ENCODE data around the gene ERG28.

- TF ChIP-seq ZSCAN20 (CRISPR knock-in tag; IDR thresholded peaks at IDR 0.05; ENCODE audit: borderline replicate concordance): no peak
- no peak for TF ChIP-seq ZNF136 (CRISPR knock-in tag; IDR thresholded peaks at IDR 0.05; ENCODE audit: low read depth)
- TF ChIP-seq MEIS1 (CRISPR knock-in tag; IDR thresholded peaks at IDR 0.05; ENCODE audit: borderline replicate concordance): no peak
- TF ChIP-seq ZNF232 (CRISPR knock-in tag; IDR thresholded peaks at IDR 0.05; ENCODE audit: borderline replicate concordance): no peak
- no peak for TF ChIP-seq POLR2A (IDR thresholded peaks at IDR 0.05; ENCODE audit: insufficient read depth in 1 of 2, low read depth in 2 of 2, low read length in 2 of 2)
- TF ChIP-seq POLR2AphosphoS5 (IDR thresholded peaks at IDR 0.05; ENCODE audit: low read depth, low read length): no peak
- no peak for TF ChIP-seq MAF1 (CRISPR knock-in tag; IDR thresholded peaks at IDR 0.05; ENCODE audit: borderline replicate concordance)
- no peak for TF ChIP-seq ZNF552 (CRISPR knock-in tag; IDR thresholded peaks at IDR 0.05; ENCODE audit: borderline replicate concordance)
- TF ChIP-seq SYNCRIP (IDR thresholded peaks at IDR 0.05; ENCODE audit: insufficient read depth, low read depth, low read length): no peak
- TF ChIP-seq EP300 (IDR thresholded peaks at IDR 0.05; ENCODE audit: low read depth in 2 of 2, low read length in 2 of 2): no peak
- no peak for TF ChIP-seq EP300 (CRISPR knock-in tag; IDR thresholded peaks at IDR 0.05; ENCODE audit: borderline replicate concordance)
- TF ChIP-seq TAF1 (CRISPR knock-in tag; IDR thresholded peaks at IDR 0.05): no peak
- no peak for TF ChIP-seq ZNF644 (CRISPR knock-in tag; IDR thresholded peaks at IDR 0.05; ENCODE audit: low read depth)
- TF ChIP-seq IRF2 (CRISPR knock-in tag; IDR thresholded peaks at IDR 0.05): no peak
Observed at GRCh38 chr14:75703467-75703866, 42.8 kb upstream of the ERG28 start.

Data from HepG2 (cell line).